ENCODE data around the gene PRDM5.

DNA sequence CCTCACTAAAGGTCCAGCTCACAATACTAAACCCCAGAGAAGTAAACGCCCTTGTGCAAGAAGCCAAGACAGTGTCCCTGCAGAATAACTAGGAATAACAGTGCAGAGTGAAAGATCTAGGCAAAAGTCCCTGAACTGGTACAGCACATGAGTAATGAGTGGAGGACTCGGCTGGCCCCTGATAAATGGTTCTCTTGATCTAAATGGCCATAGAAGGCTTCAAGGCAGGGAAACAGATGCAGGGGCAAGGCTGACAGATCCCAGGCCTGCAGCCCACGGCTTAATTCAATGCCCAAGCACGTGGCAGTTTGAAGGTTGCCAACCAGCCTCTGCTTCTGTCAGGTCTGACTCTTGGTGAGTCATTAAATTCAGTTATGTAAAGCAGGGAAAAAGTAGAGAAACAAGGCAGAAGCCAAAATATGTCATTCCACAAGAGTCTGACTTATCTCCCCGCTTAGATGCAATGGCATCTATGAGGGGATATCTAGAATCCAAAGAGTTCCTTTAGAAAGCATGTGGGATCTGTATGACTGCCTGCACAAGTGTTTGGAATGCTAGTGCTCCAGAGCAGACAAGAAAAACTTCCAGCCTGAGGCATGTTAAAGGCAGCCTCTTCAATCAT, 121.3 kb downstream of the PRDM5 start:
- TF ChIP-seq, protein P1, sequence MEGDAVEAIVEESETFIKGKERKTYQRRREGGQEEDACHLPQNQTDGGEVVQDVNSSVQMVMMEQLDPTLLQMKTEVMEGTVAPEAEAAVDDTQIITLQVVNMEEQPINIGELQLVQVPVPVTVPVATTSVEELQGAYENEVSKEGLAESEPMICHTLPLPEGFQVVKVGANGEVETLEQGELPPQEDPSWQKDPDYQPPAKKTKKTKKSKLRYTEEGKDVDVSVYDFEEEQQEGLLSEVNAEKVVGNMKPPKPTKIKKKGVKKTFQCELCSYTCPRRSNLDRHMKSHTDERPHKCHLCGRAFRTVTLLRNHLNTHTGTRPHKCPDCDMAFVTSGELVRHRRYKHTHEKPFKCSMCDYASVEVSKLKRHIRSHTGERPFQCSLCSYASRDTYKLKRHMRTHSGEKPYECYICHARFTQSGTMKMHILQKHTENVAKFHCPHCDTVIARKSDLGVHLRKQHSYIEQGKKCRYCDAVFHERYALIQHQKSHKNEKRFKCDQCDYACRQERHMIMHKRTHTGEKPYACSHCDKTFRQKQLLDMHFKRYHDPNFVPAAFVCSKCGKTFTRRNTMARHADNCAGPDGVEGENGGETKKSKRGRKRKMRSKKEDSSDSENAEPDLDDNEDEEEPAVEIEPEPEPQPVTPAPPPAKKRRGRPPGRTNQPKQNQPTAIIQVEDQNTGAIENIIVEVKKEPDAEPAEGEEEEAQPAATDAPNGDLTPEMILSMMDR (IDR thresholded peaks at IDR 0.05; ENCODE audit: low read length): no peak
- TF ChIP-seq EZH2 (IDR thresholded peaks at IDR 0.05; ENCODE audit: borderline replicate concordance, low read length): no peak

Data from OCI-LY1 (cell line).